ENCODE data around the gene FBXO17.
"Not testable (repeated sequence)": the region's sequence is repeated elsewhere in the genome, so short reads cannot be mapped to it uniquely, and the experiment has no call there.

Gene FBXO17

GRCh38 chr19:38941979-38942378 lies 33.6 kb downstream of the FBXO17 start:
- no peak for DNase-seq

DNA sequence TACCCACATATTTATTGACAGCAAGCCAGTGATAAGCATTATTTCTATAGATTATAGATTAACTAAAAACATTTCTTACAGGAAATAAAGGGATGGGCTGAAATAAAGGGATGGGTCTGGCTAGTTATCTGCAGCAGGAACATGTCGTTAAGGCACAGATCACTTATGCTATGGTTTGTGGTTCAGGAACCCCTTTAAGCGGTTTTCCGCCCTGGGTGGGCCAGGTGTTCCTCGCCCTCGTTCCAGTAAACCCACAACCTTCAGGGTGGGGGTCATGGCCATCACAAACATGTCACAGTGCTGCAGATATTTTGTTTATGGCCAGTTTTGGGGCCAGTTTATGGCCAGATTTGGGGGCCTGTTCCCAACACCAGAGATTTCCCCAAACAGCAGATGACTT lies 34.1 kb downstream of the FBXO17 start:
- not testable (repeated sequence) for DNase-seq

DNA sequence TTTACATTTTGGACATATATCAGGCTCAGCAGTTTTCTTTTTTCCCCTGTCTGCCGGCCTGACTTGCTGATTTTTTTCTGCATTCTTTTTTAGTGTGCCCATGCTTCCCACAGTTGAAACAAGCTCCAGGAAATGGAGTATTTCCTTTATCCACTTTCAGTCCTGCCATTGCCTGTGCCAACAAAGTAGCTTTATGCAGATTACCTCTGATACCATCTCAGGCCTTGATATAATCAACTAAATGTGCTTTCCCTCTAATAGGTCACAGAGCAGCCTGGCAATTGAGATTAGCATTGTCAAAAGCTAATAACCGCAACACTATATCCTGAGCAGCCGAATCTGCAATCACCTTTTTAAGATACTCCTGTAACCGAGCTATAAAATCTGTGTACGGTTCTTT lies 35.6 kb downstream of the FBXO17 start:
- DNase-seq: no peak

DNA sequence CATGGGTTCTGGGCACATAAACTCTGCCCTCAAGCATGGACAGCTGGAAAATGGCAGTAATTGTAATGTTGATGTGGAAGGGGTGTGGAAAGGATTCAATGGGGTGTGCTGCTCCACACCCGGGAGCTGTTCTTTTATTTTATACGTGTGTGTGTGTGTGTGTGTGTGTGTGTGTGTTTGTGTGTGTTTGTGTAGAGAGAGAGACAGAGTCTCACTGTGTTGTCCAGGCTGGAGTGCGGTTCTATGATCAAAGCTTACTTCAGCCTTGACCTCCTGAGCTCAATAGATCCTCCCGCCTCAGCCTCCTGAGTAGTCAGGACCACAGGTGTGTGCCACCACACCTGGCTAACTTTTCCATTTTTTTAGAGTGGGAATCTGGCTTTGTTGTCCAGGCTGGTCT lies 42.0 kb downstream of the FBXO17 start:
- DNase-seq: no peak

DNA sequence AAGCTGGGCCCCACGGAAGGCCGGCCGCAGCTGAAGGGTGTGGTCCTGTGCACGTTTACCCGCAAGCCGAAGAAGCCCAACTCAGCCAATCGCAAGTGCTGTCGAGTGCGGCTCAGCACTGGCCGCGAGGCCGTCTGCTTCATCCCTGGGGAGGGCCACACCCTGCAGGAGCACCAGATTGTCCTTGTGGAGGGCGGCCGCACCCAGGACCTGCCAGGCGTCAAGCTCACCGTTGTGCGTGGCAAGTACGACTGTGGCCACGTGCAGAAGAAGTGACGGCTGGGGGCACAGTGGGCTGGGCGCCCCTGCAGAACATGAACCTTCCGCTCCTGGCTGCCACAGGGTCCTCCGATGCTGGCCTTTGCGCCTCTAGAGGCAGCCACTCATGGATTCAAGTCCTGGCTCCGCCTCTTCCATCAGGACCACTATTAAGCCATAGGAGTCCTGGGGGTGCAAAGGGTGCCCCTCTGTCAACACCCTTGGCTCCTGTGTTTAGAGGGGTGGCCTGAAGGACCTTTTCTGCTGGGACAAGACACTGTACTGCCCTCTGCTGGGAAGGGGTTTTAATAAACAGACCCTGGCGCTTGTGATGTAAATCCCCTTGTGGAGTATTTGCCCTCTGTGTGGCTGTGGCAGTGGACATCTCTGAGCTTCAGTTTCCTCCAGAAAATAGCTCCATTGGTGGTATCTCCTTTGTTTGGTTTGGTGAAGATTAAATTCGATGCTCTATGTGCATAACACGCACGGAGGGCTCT lies 42.9 kb downstream of the FBXO17 start:
- peak; percentile 32 for DNase-seq

DNA sequence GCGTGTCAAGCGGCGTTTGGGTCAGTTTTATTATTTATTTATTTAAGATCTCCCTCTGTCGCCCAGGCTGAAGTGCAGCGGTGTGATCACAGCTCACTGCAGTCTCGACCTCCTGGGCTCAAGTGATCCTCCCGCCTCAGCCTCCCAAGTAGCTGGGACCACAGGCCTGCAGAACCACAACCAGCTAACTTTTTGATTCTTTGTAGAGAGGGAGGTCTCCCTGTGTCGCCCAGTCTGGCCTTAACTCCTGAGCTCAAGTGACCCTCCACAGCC lies 44.1 kb downstream of the FBXO17 start:
- no peak for DNase-seq

- DNase-seq: peak; percentile 99
These were observed 44.6 kb downstream of the FBXO17 start, which contains the start of gene MRPS12 for GRCh38 chr19:38930776-38931520. Gene MRPS12 (plus strand): TSS chr19:38930944. CDS start chr19:38931295, 351 bp downstream.

- peak; percentile 93 for DNase-seq
These were observed 45.4 kb downstream of the FBXO17 start, which contains the start of gene SARS2 for GRCh38 chr19:38929929-38930775. Gene SARS2 (minus strand): TSS chr19:38930763. CDS start chr19:38930736, 27 bp downstream.

DNA sequence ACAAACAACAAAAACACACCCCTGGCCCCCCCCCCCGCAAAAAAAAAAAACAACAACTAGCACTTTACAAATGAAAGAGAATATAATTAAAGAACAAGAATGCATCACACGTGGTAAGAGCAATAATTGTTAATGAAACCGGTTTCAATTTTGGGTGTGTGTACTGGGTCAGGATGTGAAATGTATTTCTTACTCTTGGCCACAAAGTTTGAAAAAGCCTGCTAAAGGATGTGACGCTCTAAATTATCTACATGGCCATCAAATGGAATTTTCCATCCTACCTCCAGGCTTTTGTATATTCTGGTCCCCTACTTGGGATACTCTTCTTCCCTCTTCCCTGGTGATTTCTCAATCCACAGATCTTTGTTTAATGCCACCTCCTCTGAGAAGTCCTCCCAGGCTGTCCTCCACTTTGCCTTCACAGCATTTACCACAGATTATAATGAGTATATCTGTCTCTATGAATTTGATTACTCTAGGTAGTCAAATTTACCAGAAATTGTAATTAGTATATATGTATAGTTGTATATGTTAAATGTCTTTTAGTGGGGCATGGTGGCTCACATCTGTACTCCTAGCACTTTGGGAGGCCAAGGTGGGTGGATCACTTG lies 47.0 kb downstream of the FBXO17 start:
- DNase-seq: no peak

DNA sequence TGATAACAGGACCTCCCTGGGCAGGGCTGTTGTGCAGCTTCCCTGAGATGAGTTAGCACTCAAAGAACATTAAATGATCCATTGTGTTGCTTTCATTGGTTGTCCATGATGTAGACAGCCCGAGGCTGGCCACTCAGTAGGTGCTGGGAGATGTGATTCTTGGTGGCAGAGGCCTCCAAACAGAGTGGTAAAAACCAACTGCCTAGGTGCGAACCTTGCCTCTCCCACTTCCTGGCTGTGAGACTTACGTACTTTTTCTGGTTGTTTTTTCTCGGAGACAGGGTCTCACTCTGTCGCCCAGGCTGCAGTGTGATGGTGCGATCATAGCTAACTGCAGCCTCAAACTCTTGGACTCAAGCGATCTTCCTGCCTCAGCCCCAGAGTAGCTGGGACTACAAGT lies 51.2 kb downstream of the FBXO17 start:
- DNase-seq: peak; percentile 52

- DNase-seq: no peak
These were observed 53.1 kb downstream of the FBXO17 start for GRCh38 chr19:38922482-38922881.

- no peak for DNase-seq
These were observed 53.9 kb downstream of the FBXO17 start for GRCh38 chr19:38921420-38922274.

DNA sequence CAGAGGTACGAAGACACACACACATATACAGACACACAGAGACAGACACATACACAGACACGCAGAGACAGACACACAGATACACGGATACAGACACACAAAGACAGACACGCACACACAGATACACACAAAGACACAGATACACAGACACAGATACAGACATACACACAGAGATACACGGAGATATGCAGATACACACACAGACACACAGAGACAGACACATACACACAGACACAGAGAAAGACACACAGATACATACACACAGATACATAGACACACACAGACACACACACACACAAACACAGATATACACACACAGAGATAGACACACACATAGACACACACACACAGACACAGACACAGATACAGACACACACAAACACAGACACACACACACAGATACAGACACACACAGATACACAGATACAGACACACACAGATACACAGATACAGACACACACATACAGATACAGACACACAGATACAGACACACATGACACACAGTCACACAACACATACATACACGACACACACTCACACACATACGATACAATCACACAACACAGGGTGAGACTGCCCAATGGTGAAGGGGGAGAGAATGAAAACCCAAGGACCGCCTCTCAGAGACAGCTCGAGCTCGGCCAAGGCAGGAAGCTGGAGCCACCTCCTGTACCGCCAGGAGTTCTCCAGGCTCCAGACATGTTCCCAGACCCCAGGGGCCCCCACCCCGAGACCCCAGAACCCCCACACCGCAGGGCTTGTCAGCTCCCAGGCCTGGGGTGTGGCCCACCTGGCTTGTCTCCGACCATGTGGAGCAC lies 54.7 kb downstream of the FBXO17 start:
- no peak for DNase-seq

GRCh38 chr19:38919837-38920601 lies 55.5 kb downstream of the FBXO17 start:
- DNase-seq: no peak

DNA sequence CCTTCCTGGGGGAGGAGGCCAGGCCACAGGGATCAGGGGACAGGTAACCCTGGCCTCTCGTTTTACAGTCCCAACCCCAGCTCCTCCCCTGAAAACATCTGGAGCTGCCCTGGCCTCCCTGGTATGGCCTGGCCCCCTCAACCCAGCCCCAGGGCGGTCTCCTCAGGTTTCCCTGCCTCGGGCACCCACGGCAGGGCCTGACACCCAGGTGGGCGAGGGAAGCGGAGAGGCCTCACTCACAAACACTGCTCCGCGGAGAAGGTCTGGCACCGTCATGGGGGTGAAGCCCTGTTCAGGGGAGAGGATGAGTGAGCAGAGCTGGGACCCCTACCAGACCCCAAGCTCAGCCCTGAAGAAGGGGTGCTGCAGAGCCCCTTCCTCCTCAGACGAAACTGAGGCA lies 57.0 kb downstream of the FBXO17 start:
- DNase-seq: no peak

DNA sequence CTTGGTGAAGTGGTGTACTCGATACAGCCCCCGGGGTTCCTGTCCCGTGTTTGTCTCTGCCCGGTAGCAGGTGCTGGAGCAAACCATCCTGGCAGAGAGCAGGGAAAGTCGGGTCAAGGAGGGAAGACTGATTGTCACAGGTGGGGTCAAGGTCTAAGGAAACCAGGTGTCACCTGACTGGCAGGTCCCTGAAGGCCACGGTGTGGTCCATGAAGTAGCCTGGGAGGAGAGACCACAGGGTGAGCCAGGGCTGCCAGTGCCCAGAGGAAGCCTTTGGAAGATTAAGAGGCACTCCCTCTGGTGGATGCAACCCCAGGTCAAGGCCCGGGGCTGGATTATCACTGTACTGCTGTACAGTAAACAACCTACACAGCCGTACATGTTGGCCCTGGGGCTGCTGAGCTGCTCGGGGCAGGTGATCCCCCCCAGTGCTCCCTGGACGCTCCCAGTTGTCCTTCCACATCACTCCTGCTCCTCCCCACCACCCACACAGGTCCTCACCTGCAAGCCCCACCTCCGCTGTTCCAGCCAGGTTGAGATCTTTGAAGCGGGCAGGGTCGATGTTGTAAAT lies 57.5 kb downstream of the FBXO17 start:
- no peak for DNase-seq

DNA sequence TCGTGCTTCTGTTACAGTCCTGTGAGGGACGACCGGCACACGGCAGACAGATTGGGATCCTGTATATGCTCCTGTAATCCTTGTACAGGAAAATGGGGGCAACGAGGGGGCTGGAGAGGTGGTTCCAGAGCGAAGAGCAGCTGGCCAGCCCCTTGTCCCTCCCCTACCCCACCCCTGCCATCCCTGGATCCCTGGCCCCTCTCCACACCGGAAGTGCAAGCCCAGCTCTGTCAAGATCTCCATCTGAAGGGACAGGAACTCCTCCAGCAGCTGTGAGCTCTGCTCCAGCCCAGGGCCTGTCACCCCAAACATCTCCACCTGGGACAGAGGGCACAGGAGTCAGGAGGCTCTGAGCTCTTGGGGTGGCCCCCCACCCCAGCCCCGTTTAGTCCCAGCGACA lies 58.0 kb downstream of the FBXO17 start:
- no peak for DNase-seq

GRCh38 chr19:38915329-38916321 lies 59.9 kb downstream of the FBXO17 start:
- DNase-seq: no peak

DNA sequence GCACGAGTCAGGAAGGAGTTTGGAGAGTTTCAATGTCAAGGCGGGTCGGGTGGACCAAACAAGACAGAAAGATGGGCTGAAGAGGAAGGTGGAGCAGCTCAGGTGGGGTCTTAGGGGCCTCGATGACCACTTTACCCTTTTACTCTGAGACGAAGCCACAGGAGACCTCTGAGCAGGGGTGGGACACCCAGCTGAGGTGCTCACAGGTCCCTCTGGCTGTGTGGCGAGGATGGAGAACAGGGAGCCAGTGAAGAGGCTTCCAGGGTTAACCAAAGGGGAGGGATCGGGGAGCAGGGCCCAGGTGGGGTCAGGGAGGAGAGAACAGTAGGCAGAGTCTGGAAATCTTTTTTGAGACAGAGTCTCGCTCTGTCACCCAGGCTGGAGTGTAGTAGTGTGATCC lies 61.6 kb downstream of the FBXO17 start:
- DNase-seq: no peak
